Myocyte (in vitro differentiated cells): Measurements from ENCODE around the gene LRRC8C. TPM values are rescaled to one million over a fixed set of nuclear protein-coding genes. Genes with fewer than 3 reads are reported as not detected.
"Not testable (repeated sequence)": the region's sequence is repeated elsewhere in the genome, so short reads cannot be mapped to it uniquely, and the experiment has no call there.

Experiments used
- DNase-seq: peaks from one replicate; pipeline ENCODE4 v3.0.0-alpha.2; 2012; ENCODE audit warnings: low read depth
- total RNA-seq: library from RNA; depleted of rRNA; stranded (reverse); fragments of >200 nt; gene quantifications from 2 replicates; pipeline ENCODE4 v1.2.3, GENCODE V29; 2014

LRRC8C gene
- total RNA-seq, 1 donor from 2014 or later = 1.8 TPM

DNA sequence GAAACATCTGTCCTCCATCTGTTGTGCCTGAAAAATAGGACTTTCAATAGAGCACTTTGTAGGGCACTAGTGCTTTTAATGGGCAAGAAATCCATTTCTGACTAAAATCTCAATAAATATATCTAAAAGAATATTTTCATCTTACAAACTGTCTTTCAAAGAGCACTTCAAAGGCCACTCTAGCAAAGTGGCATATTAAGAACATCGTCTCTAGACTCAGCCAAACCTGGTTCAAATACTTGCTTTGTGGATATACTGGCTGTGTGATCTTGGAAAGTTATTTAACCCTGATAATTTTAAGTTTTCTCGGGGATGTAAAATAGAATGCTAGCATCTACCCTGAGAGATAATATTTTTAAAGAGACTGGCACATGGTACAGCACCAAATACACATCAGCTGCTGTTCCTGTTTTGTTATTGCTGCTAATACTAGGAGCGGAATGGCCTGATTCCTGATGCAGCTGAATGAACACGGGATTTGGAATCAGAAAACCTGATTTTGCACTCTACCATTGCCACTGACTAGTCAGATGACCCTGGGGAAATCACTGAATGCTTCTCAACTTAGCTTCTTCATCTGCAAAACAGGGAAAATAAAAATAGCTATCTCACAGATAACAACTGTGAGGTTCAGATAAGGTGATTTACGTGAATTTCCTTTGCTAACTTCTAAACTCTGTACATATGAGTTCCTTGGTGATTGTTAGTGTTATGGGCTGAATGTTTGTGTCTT lies 25.2 kb upstream of the LRRC8C start:
- no peak for DNase-seq

DNA sequence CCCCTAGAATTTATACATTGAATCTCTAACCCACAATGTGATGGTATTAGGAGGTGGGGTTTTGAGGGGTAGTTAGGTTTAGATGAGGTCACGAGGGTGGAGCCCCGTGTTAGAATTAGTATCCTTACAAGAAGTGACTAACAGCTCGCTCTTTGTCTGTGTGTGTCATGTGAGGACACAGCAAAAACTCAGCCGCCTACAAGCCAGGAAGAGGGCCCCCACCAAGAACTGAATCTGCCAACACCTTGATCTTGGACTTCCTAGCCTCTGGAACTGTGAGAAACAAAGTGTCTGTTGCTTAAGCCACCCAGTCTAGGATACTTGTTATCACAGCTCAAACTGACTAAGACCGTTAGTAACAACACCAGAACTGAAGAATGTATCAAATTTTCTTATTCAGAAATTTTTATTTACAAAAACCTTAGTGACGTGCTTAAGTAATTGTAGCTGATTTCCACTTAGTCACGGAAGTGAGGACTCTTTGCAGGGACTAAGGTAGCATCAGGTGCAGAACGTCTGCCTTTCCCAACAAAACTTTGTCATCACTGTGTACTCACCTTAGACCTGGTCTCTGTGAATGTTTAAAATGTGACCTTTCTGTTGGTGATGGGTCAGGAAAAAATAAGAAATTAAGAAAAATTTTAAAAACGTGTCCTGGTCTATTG lies 24.5 kb upstream of the LRRC8C start:
- DNase-seq = no peak

DNA sequence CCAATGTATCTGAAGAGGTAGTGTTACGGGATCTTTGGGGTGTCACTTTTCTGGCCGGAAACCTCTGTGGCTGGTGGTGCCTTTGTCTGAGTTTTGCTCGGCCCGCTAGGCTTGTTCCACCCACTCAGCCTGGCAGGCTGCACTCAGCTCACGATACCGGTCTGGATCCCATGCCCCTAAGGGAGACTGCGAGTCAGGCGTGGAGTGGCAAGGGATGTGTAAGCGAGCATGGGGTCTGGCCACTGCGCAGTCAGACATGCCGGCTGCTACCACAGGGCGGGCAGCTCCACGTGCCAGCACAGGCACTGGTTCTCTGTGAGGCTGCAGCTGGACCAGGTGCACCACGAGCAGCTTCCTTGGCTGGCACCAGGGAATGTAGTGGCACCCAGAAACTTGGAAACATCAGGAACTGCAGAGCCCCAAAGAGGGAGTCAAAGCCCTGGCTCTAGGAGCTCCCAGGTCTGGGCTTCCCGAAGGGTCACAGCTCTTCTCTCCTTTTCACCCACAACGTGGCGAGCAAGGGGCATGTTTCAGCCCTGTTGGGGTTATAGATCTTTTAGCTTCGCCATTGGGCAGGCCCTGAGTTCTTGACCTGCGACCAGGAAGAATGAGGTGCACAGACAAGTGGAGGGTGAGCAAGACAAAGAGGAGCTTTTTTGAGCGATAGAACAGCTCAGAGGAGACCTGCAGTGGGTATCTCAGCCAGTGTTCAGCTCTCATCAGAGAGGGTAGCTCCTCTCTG lies 23.8 kb upstream of the LRRC8C start:
- no peak for DNase-seq

DNA sequence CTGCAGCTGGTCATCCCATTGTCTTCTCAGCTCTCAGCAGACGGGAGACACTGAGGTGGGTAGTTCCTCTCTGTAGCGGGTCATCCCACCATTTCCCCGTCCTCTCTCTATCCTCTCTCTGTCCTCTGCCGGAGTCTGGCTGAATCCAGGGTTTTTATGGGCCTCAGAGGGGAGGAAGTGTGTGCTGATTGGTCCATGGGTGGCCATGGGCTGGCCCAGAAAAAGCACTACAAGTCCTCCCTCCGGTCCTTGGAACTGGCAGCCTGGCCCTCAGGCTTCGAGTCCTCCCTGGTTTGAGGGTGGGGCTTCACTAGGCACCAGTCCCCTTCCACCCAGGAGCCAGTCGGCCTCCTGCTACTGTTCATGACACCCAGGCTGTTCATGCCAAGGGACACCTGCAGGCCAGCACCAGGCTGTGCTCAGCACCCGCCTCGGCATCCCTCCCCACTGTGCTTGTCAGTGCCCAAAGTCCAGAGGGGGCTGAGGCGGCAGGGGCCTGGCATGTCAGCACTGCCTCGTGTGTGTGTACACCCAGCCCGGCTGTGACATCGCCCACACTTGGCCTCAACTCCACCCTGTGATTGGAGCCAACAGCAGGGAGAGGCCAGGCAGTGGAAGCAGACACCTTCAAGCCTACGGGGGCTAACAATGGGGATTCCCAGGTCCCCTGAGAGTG lies 23.0 kb upstream of the LRRC8C start:
- no peak for DNase-seq

DNA sequence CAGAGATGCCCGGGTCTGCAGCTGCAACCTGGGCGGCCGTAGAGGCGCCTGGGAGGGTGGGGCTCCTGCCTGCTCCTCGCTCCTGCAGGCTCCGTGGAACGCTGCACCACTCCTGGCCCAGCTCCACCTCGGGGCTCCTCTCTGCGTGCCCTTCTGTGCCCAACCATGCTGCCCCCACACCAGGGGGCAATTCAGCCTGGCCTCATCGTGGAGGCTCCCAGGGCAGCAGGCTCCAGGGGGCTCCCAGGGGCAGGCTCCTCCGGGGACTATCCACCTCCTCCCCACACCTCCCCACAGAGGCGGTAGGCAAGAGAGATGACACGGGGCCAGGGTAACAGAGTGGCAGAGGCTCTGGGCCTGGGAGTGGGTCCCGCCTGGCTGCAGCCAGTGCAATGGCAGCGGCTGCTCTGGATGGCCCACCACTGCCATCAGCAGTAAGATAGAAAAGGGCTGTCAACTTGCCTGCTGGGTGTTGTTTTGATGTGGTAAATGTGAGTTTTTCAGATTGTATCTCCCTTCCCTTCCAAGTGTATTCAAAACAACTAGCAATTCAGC lies 22.4 kb upstream of the LRRC8C start:
- DNase-seq = no peak

DNA sequence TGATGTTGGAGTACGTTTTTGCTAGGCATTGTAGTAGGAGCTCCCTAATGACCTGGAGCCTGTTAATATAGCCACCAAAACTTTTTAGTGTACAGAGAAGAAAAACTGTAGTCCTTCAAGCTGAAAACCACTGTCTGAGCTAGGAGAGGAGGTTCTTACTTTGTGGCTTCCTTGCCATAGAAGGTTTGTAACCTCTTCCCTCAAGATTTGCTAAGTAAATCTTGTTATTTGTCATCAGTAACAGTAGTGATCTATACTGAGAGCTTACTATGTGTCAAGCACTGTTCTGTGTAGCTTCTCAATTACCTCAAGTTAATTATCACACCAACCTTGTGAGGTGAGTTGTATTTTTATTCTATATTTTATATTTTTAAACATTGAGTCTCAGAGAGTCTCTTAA lies 21.2 kb upstream of the LRRC8C start:
- no peak for DNase-seq

DNA sequence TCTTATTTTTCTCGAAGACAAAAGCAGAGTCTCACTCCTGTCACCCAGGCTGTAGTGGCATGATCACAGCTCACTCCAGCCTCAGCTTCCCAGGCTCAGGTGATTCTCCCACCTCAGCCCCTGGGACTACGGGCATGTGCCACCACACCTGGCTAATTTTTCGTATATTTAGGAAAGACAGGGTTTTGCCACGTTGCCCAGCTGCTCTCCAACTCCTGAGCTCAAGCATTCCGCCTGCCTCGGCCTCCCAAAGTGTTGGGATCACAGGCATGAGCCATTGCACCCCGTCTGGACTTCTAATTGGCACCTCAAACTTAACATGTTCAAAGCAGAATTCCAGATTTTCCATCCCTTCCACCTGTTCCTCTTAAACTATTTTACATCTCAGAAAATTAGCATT lies 19.0 kb upstream of the LRRC8C start:
- DNase-seq = no peak

DNA sequence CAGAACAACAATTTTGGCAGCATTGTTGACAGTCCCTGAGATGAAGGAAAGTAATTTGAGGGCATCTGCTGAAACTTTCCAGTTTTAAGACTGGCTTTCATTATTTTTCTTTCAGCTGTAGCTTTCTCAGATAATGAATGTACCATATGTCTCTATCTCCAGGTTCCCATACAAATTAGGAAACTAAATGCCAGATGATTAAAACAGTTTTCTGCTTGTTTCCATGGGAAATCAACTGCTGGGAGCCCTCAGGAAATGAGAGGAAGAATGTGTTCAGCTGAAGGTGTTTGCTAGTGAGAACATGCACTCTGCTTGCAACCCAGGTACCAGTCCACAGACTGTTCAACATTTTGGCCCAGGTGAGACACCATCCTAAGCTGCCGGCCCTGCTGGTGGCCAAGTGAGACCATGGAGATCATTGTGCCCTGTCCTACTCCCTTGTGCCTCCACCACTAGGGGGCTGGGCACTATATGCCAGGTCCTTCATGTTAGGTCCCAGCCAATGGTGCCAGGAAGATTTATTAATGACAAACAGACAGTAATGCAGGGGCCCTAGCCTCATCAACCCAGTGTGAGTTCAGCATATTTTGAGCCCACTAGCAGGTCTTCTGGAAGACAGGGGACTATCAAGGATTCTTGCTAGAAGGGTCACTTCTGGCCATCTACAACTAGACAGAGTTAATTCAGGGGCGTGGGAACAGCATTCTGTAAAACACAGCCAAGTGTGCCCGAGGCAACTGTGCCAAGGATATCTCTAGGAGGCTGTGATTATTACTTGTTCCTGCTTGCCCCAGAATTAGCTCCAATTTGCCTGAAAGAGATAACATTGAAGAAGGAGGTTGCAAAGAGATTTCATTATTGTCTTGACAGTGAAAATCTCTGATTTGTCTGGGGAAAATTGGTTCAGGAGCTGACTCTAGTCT lies 17.0 kb upstream of the LRRC8C start:
- no peak for DNase-seq

DNA sequence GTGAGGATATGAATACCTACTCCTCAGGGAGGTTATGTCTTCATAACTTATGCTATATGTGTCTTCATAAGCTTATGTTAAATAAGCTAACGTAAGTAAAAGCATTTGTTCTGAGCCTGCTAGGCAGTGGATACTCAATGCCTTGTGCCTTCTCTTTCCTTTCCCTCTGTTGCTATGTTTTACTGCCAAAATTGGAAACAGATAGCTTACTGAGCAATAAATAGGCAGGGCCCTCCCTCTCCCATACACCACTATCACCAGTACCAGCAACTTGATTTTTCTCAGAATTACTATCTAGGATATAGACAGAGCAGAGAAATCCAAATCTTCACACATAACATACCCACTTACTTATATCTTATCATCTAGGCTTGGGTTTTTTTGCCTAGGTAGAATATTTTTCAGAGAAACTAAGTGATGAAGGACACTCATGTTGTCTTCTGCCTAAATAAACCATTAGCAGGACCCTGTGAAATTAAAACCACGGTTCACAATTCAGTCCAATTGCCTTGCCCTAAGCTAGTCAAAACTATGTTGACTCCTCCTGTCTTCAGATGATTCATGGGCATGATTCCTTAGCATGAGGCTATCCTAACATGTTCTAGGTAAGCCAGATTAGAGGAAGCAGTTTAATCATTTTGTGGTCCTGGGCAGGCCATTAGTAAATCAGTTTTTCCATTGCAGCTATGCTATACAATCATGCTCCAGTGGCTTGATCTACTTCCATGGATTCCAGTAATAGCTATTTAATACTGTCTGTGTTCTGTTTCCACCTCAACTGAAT lies 15.9 kb upstream of the LRRC8C start:
- no peak for DNase-seq

DNA sequence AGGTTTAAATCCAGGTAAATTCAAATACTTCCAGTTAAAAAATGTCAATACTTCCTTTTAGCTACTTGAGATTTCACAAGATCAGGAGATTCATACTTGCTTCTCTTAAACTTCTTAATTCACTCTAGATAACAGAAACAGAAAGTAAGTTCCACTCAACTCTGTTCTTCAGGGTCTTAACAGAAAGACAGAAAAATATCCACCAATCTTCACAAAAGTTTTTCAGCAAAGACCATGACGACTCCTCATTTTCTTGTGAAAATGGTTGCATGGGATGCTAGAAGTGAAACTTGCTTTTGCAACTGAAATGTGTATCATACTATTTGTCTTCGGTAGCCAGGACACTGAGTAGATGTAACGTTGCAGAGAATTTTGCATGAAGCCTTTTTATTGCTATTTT lies 12.3 kb upstream of the LRRC8C start:
- no peak for DNase-seq

DNA sequence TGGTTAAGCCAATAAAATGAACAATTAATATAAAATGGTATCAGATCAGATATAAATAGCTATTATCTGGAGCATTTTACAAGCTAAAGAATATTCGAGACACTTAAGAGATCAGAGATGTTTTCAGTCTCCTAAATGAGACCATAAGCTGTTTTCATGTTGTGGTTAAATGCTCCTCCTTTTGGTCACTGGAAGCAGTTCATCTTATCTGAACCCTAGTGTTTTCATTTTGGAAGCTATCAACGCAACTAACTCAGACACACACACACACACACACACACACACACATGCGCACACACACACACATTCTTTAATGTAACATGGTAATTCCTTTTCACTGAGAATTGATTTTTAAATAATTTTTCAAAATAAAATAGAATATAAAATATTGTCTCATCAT lies 10.0 kb upstream of the LRRC8C start:
- peak; percentile 40 for DNase-seq

DNA sequence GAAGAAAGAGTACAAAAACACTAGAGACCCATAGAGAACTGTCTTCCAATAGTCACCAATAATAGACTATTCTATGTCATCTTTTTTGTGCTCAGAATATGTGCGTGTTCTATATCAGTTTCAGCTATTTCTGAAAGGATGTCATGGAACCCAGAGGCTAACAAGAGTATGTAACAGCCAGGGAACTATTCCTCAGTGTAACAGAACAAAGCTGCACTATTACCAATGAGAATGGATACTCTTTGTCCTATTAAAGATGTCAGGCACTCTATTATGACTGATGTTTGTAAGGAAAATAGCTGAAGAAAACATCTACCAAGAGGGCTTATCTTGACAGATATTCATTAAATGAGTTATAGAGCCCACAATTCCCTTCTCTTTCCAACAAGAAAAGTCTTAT lies 8.6 kb upstream of the LRRC8C start:
- DNase-seq = no peak

DNA sequence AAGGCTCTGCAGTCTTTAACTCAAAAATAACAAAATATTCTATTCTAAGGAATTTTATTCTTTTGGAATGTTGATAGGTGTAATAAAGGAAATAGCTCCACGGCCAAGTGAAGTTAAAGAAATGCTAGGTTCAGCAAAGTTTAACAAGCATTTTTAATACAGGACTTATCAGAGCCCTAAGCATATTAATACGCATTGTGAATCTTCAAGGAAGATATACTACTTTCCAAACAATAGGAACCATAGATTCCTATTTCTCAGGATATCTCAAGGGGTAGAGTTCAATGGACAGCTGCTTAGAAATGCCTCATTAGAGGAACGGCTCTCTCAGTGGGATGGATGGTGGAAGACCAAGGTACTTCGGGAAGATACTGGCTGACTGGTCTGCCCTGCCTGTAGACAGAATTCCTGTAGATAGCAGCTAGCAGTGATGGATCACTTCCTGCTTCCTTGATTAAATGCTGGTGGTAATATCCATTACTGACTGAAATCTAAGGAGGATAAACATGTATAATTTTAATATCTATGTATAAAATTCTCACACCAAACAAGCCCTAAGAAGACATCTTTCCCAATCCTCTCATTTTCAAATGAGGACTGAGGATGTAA lies 8.1 kb upstream of the LRRC8C start:
- DNase-seq = no peak

DNA sequence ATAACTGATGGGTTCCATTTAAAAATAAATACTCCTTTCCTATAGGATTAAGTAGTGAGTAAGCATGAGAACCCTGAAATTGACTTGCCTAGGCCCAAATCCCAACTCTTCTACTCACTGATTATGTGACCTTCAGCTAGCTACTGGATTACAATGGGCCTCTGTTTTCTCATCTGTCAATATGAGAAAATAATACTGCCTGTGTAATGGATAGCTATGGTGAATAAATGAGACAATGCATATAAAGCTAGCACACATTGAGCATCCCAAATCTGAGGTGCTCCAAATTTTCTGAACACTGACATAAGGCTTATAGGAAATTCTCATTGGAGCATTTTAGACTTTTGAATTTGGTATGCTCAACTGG lies 5.3 kb upstream of the LRRC8C start:
- no peak for DNase-seq

DNA sequence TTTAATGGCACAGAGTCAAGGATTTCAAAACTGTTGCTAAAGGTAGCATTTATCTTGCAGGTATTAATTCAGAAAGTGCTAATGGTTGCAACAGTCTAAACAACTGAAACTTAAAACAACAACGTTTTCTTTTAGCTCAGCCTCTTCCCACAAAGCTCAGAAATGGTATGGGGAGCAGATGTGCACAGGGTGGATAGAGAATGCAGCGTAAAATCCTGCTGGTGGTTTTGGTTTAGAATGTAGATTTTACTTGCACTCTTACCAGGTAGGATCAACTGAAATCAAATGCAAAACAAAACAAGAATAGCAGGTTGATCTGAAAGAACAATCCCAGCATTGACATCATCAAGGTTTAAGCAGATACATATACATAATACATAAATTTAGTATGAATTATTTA lies 3.8 kb upstream of the LRRC8C start:
- DNase-seq = no peak

DNA sequence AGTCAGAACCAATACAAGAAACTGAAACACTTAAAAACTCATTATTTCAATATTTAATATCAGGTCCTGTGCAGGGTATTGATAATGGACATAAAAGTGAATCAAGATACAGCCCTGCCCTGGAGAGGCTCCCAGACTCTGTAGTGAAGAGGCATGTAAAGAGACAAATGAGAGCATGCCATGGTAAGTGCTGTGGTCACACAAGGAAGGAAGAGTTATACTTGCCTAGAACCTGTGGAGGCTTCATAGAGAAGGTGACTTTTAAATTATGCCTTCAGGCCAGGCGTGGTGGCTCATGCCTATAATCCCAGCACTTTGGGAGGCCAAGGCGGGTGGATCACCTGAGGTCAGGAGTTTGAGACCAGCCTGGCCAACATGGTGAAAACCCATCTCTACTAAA lies 3.3 kb upstream of the LRRC8C start:
- DNase-seq = not testable (repeated sequence)

DNA sequence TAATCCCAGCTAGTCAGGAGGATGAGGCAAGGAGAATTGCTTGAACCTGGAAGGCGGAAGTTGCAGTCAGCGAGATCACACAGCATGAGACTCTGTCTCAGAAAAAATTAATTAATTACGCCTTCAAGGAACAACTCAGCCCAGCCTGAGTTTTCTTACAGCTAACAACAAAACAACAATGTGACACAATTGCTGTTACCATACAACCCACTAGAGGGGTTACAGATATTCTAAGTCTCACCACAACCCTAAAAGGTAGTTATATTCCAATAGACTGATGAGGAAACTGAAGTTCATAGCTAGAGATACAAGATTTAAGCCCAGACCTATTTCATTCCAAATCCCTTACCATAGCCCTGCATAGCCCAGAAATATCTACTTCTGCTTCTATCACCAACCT lies 2.9 kb upstream of the LRRC8C start:
- DNase-seq = no peak

DNA sequence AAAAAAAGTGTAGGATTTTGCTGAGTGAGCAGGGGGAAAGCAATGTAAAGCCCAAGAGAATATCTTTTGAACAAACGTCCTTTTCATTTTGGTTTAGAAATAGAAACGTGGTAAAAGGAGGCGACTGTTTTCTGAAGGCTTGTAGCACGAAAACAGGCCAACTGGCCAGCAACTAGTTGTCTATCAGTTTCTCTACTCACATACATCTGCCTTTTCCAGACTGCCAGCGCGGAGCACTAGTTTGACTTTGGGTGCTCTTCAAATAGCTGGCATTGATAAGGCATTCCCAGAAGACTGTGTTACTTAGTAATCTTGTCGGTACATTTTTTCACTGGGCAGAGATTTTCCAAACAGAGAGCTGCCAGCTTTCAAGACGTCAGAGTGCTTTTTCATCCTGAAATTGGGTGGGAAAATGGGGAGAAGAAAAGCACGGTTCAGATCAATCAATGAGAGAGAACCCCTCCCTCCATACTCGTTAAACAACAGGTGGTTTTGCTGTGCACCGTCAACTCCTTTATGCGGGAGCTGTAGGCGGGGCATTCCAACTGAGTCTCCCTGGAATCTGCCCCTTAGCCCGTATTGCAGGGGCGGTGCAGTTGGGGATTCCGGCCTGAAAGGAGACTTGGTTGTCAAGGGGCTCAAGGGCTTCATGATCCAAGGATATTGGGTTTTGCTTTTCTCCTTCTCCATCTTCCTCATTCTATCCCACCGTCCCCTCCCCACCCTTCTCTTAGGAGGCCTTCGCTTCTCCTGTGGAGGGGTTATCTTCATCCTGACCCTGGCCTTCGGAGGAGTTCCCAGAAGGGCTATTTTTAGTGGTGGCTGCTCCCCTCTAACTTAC lies 884 bp upstream of the LRRC8C start:
- peak; percentile 25 for DNase-seq
